DND-41 (cell line): ENCODE data around the gene INMT.

ENCODE experiments used
- ATAC-seq: fragments of 200-7000 bp; cut with Tn5 transposase; 3 replicates; pipeline ENCODE4 v1.9.1; 2021; ENCODE audit warnings: low read depth; ENCODE audit not compliant: insufficient read depth
- DNase-seq: peaks from one replicate; pipeline ENCODE4 v3.0.0-alpha.2; 2020
- H2AFZ ChIP-seq: 2 replicates; pipeline ENCODE4 v1.6.0; 2012; ENCODE audit warnings: low read depth, low read length
- H3K27ac ChIP-seq: 2 replicates; pipeline ENCODE4 v1.5.1; 2012; ENCODE audit warnings: low read length, inconsistent platforms
- H3K27me3 ChIP-seq: fragments of 200-600 bp; sonication (generic); 2 replicates; pipeline ENCODE4 v1.6.0; 2012; ENCODE audit warnings: low read length, mild to moderate bottlenecking, inconsistent platforms; ENCODE audit not compliant: insufficient read depth, poor library complexity
- H3K36me3 ChIP-seq: 2 replicates; pipeline ENCODE4 v1.5.1; 2012; ENCODE audit warnings: low read length, inconsistent platforms; ENCODE audit not compliant: insufficient read depth
- H3K4me1 ChIP-seq: 2 replicates; pipeline ENCODE4 v1.5.1; 2012; ENCODE audit warnings: mild to moderate bottlenecking, low read length; ENCODE audit not compliant: insufficient read depth
- H3K4me2 ChIP-seq: 2 replicates; pipeline ENCODE4 v1.6.0; 2012; ENCODE audit warnings: mild to moderate bottlenecking, moderate library complexity, low read length, inconsistent platforms; ENCODE audit not compliant: insufficient read depth
- H3K4me3 ChIP-seq, 2 experiments: fragments of 200-600 bp in 1 of 2; shearing (Covaris generic) in 1 of 2; 2 replicates each; pipeline ENCODE4 v1.5.1; 2012 to 2016; ENCODE audit warnings: inconsistent platforms in 2 of 2, low read length in 2 of 2, mild to moderate bottlenecking in 2 of 2, low read depth in 1 of 2, moderate library complexity in 1 of 2
- H3K79me2 ChIP-seq: 2 replicates; pipeline ENCODE4 v1.6.0; 2012; ENCODE audit warnings: low read length, inconsistent platforms; ENCODE audit not compliant: insufficient read depth
- H3K9ac ChIP-seq: 2 replicates; pipeline ENCODE4 v1.6.0; 2012; ENCODE audit warnings: low read depth, mild to moderate bottlenecking, inconsistent platforms, low read length, moderate library complexity
- H3K9me3 ChIP-seq: 2 replicates; pipeline ENCODE4 v1.5.1; 2012; ENCODE audit warnings: low read length, moderate library complexity, mild to moderate bottlenecking, inconsistent platforms; ENCODE audit not compliant: insufficient read depth, severe bottlenecking
- H4K20me1 ChIP-seq: 2 replicates; pipeline ENCODE4 v1.6.0; 2012; ENCODE audit warnings: low read length; ENCODE audit not compliant: insufficient read depth
- EZH2 ChIP-seq: IDR thresholded peaks from 3 replicates; pipeline ENCODE4 v1.6.1; 2012; ENCODE audit warnings: borderline replicate concordance, low read depth, mild to moderate bottlenecking, moderate library complexity, low read length, inconsistent platforms; ENCODE audit not compliant: severe bottlenecking
- TF ChIP-seq, protein P1 (sequence below): IDR thresholded peaks from 2 replicates; pipeline ENCODE4 v1.5.1; 2012; ENCODE audit warnings: borderline replicate concordance, low read length, moderate library complexity, mild to moderate bottlenecking; ENCODE audit not compliant: poor library complexity, severe bottlenecking; ENCODE audit errors: extremely low read depth

INMT gene

DNA sequence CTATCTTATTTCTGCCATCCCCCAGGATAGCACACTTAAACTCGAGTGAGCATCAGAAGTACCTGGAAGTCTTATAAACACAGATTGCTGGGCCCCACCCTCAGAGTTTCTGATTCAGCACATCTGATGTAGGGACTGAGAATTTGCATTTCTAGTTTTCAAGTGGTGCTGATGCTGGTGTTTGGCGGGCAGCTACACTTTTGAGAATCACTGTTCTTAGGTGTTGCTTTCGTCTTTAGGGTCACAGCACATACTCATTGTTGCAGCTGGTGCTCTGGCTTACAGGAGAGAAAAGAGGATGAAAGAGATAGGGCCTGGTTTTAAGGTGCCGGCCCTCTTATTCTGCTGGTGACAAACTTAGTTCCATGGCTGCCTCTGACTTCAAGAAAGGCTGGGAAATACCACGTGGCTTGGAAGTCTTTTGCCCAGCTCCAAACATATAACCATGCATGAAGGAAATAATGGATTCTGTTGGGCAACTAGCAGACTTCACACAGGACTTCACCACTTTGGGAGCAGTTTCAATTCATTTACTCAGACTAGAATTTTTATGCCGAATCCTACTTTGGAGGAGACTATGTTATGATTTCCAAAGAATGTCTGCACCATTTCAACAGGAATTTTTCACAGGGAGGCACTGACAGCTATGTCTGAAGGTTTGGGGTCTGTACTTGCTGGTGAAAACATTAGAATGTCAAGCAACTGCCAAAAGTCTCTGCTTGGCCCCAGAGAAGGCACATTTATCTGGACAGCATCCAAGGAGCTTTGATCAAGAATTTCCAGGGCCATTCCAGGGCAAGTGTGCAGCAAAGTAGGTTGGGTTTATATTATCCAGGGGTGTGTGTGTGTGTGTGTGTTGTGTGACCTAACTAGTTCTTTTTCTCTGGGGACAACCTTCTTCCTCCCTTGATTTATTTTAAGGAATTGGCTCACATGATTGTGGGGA is 12.4 kb downstream of the INMT start:
- DNase-seq (no peak), ATAC-seq (no peak; the same call in 2 of the 3 replicates)
- H2AFZ ChIP-seq, result no peak overlapping the region
- H3K4me1 ChIP-seq, result no peaks in the 10 kb centered on the region
- TF ChIP-seq, protein P1, sequence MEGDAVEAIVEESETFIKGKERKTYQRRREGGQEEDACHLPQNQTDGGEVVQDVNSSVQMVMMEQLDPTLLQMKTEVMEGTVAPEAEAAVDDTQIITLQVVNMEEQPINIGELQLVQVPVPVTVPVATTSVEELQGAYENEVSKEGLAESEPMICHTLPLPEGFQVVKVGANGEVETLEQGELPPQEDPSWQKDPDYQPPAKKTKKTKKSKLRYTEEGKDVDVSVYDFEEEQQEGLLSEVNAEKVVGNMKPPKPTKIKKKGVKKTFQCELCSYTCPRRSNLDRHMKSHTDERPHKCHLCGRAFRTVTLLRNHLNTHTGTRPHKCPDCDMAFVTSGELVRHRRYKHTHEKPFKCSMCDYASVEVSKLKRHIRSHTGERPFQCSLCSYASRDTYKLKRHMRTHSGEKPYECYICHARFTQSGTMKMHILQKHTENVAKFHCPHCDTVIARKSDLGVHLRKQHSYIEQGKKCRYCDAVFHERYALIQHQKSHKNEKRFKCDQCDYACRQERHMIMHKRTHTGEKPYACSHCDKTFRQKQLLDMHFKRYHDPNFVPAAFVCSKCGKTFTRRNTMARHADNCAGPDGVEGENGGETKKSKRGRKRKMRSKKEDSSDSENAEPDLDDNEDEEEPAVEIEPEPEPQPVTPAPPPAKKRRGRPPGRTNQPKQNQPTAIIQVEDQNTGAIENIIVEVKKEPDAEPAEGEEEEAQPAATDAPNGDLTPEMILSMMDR, result no peak
- no peak for TF ChIP-seq EZH2
- no peak overlapping the region for H3K4me2 ChIP-seq
- no peaks in the 10 kb centered on the region for H3K9me3 ChIP-seq
- H3K27me3 ChIP-seq, result peaks cover 8% of the 10 kb centered on the region
- no peaks in the 10 kb centered on the region for H3K79me2 ChIP-seq
- no peak overlapping the region for H3K9ac ChIP-seq
- H3K36me3 ChIP-seq, result no peaks in the 10 kb centered on the region
- H3K4me3 ChIP-seq, result no peak overlapping the region
- H3K27ac ChIP-seq, result no peak overlapping the region
- H4K20me1 ChIP-seq, result no peaks in the 10 kb centered on the region

DNA sequence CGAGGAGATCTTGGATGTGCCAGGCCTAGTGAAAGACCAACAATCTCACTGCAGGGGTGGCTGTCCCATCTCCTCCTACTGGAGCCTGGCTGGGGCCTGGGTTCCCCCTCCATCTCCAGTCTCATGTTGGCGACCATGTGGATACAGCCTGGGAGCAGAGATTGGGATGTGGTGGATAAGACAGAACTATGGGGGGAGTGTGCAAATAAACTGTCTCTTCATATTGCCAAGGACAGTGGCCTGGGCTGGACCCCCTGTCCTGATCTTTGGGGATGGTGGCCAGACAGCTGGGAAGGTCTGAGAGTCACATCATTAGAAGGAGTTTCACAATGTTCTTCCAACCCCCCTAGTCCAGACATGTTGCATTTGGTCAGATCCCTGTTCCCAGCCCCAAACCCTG is 13.5 kb downstream of the INMT start:
- H3K4me2 ChIP-seq, result no peak overlapping the region
- ATAC-seq (no peak), DNase-seq (no peak)
- H3K9ac ChIP-seq, result no peak overlapping the region
- no peak overlapping the region for H3K4me3 ChIP-seq
- TF ChIP-seq, protein P1, result no peak
- TF ChIP-seq EZH2, result no peak
- H3K36me3 ChIP-seq, result no peaks in the 10 kb centered on the region
- no peak overlapping the region for H2AFZ ChIP-seq
- no peaks in the 10 kb centered on the region for H3K79me2 ChIP-seq
- no peaks in the 10 kb centered on the region for H4K20me1 ChIP-seq
- H3K9me3 ChIP-seq, result no peaks in the 10 kb centered on the region
- no peak overlapping the region for H3K27ac ChIP-seq
- peaks cover 8% of the 10 kb centered on the region for H3K27me3 ChIP-seq
- H3K4me1 ChIP-seq, result no peaks in the 10 kb centered on the region

DNA sequence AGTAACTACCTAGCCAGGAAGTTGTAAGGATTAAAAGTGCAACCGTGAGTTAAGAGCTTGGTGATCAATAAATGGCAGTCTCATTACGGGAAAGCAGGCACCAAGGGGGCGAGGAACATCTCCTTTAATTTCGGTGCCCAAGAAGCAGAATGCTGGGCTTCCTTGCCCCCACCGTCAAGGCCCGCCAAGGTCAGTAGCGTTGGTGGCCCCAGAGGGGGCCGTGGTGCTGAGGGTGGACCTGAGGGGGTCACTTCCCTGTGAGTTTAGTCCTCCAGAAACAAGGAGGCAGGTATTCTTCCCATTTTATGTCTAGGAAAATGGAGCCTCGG is 18.9 kb downstream of the INMT start:
- H3K9me3 ChIP-seq, result no peaks in the 10 kb centered on the region
- H3K4me1 ChIP-seq, result peaks cover 15% of the 10 kb centered on the region
- peak overlapping the region; percentile 71 for H3K4me2 ChIP-seq
- peak overlapping the region; percentile 63 for H3K9ac ChIP-seq
- H4K20me1 ChIP-seq, result no peaks in the 10 kb centered on the region
- no peaks in the 10 kb centered on the region for H3K36me3 ChIP-seq
- H2AFZ ChIP-seq, result peak overlapping the region; percentile 85
- DNase-seq (no peak), ATAC-seq (no peak)
- no peaks in the 10 kb centered on the region for H3K27me3 ChIP-seq
- H3K79me2 ChIP-seq, result no peaks in the 10 kb centered on the region
- no peak for TF ChIP-seq EZH2
- 0 out of 2 replicates have a peak overlapping the region, but pooled peaks have one; percentile 19 for H3K27ac ChIP-seq
- H3K4me3 ChIP-seq, result peak overlapping the region; percentile 58 to 73; a peak in 3 of 4 replicates

DNA sequence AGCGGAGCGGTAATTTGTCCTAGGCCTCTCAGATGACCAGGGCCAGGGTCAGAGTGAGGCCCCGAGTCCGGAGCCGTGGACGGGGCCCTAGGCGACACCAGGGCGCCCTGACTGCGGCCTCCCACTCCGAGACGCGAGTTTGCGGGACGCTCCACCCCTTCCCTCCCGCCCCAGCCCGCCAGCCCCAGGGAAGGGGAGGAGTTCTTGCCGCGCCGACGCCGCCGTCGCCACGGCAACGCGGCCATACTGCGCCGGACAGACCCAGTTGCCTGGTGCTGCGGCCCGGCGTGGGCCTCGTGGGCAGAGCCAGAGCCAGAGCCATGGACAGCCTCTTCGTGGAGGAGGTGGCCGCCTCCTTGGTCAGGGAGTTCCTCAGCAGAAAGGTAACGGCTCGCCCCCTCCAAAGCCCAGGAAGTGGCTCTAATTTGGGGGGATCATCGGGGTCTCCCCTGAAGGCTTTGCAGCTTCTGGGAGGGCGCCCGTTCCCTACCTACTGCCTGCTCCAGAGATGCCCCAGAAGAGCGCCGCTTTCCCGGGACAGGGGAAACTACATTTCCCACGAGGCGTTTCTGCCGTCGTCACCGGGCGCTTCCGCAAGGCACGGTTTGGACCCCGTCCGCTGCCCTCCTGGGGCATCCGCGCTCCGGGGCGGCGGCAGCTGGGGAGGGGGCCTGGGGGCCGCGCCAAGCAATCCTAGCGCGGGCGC is 19.4 kb downstream of the INMT start, which contains the start of gene MINDY4:
Gene MINDY4 (plus strand): TSS at position 244 of the 706 bp plus-strand sequence. CDS start 77 bp downstream, at position 321.
- Histone ChIP-seq H3K4me2 (peak within 1 kb of the TSS; percentile 71), H3K9me3 (no peaks in the 10 kb centered on the region), H3K79me2 (no peaks in the 10 kb centered on the region), H3K27ac (peak within 1 kb of the TSS; percentile 45), H3K27me3 (no peaks in the 10 kb centered on the region), H3K36me3 (no peaks in the 10 kb centered on the region), H3K9ac (peak within 1 kb of the TSS; percentile 63), H3K4me1 (peaks cover 15% of the 10 kb centered on the region), H4K20me1 (no peaks in the 10 kb centered on the region), H2AFZ (peak within 1 kb of the TSS; percentile 85), H3K4me3 (peak within 1 kb of the TSS; percentile 58 to 73)
- peak; percentile 94 for ATAC-seq
- peak; percentile 77 for DNase-seq
- TF ChIP-seq, protein P1, result no peak
- TF ChIP-seq EZH2, result no peak
